Measurements from ENCODE around the gene CDH5. TPM values are rescaled to one million over a fixed set of nuclear protein-coding genes. Genes with fewer than 3 reads are reported as not detected.

Gene CDH5
- total RNA-seq, 5 donors from 2014 or later (not counting 1 experiment from before 2014, with no cell fraction given): 0.10 to 0.20 TPM; not detected in 3

- H3K36me3 Mint-ChIP-seq: no peaks in the 10 kb centered on the region
- no peak overlapping the region for H3K4me3 Mint-ChIP-seq
- ATAC-seq (replicated peaks in 1 of 4) (no peak), DNase-seq (no peak)
- Histone ChIP-seq H3K9me3 (no peaks in the 10 kb centered on the region), H3K27ac (ENCODE audit: low read length) (no peak overlapping the region), H3K4me1 (ENCODE audit: control insufficient read depth in 1 of 2, extremely low read depth in 1 of 2, insufficient read depth in 2 of 2, low read length in 2 of 2) (no peaks in the 10 kb centered on the region), H3K36me3 (ENCODE audit: control insufficient read depth in 2 of 2, extremely low read depth in 1 of 2, insufficient read depth in 1 of 2, low read length in 1 of 2) (no peaks in the 10 kb centered on the region), H3K27me3 (replicated peaks in 1 of 2; ENCODE audit: control insufficient read depth in 2 of 2, extremely low read depth in 1 of 2, insufficient read depth in 2 of 2, low read length in 1 of 2) (peaks cover 0 to 25% of the 10 kb centered on the region in 2 experiments), H3K4me3 (ENCODE audit: control insufficient read depth in 1 of 2, extremely low read depth in 1 of 2, low read length in 1 of 2) (no peak overlapping the region)
- CTCF ChIA-PET: interaction anchor here in 1 of 2 donors (0.6 kb wide), 1 partner anchor 195 kb away, joined by 3 read pairs; no protein-coding TSS in a partner anchor
- POLR2A ChIA-PET: no interaction called here
- H3K9me3 Mint-ChIP-seq: no peaks in the 10 kb centered on the region
- H3K27ac Mint-ChIP-seq: no peak overlapping the region
- H3K4me1 Mint-ChIP-seq: peaks cover 0 to 3% (median 0%) of the 10 kb centered on the region in 3 donors
- WGBS (ENCODE audit: insufficient coverage): 94% methylated on average over 4 of the region's 5 CpGs
- H3K27me3 Mint-ChIP-seq: peaks cover 4 to 10% of the 10 kb centered on the region in 2 donors
Measured at GRCh38 chr16:66373667-66374066, 7.2 kb downstream of the CDH5 start.

GRCh38 chr16:66374176-66374575 is 7.7 kb downstream of the CDH5 start:
- Mint-ChIP-seq H3K27ac (no peak overlapping the region), H3K4me3 (no peak overlapping the region), H3K4me1 (no peaks in the 10 kb centered on the region), H3K36me3 (no peaks in the 10 kb centered on the region), H3K9me3 (no peaks in the 10 kb centered on the region), H3K27me3 (peaks cover 4 to 10% of the 10 kb centered on the region in 2 donors)
- CTCF ChIA-PET: interaction anchor here in 1 of 2 donors (0.6 kb wide), 1 partner anchor 195 kb away, joined by 3 read pairs; no protein-coding TSS in a partner anchor
- POLR2A ChIA-PET: no interaction called here
- no peak for DNase-seq
- H3K4me3 ChIP-seq (ENCODE audit: control insufficient read depth in 1 of 2, extremely low read depth in 1 of 2, low read length in 1 of 2): no peak overlapping the region
- peaks cover 0 to 23% of the 10 kb centered on the region in 2 experiments for H3K27me3 ChIP-seq (replicated peaks in 1 of 2; ENCODE audit: control insufficient read depth in 2 of 2, extremely low read depth in 1 of 2, insufficient read depth in 2 of 2, low read length in 1 of 2)
- no peaks in the 10 kb centered on the region for H3K36me3 ChIP-seq (ENCODE audit: control insufficient read depth in 2 of 2, extremely low read depth in 1 of 2, insufficient read depth in 1 of 2, low read length in 1 of 2)
- no peak overlapping the region for H3K27ac ChIP-seq (ENCODE audit: low read length)
- no peak for ATAC-seq (replicated peaks in 1 of 4)
- 90% methylated on average over 2 of the region's 7 CpGs for WGBS (ENCODE audit: insufficient coverage)
- H3K4me1 ChIP-seq (ENCODE audit: control insufficient read depth in 1 of 2, extremely low read depth in 1 of 2, insufficient read depth in 2 of 2, low read length in 2 of 2): no peaks in the 10 kb centered on the region
- no peaks in the 10 kb centered on the region for H3K9me3 ChIP-seq

GRCh38 chr16:66375451-66375850 is 9.0 kb downstream of the CDH5 start:
- Mint-ChIP-seq H3K4me3 (no peak overlapping the region), H3K36me3 (no peaks in the 10 kb centered on the region), H3K9me3 (peaks cover 0 to 4% (median 3%) of the 10 kb centered on the region in 3 donors), H3K27me3 (peaks cover 1 to 9% of the 10 kb centered on the region in 2 donors), H3K4me1 (no peaks in the 10 kb centered on the region), H3K27ac (no peak overlapping the region)
- Histone ChIP-seq H3K9me3 (no peaks in the 10 kb centered on the region), H3K4me3 (ENCODE audit: control insufficient read depth in 1 of 2, extremely low read depth in 1 of 2, low read length in 1 of 2) (no peak overlapping the region), H3K27me3 (replicated peaks in 1 of 2; ENCODE audit: control insufficient read depth in 2 of 2, extremely low read depth in 1 of 2, insufficient read depth in 2 of 2, low read length in 1 of 2) (peaks cover 0 to 23% of the 10 kb centered on the region in 2 experiments), H3K27ac (ENCODE audit: low read length) (no peak overlapping the region), H3K4me1 (ENCODE audit: control insufficient read depth in 1 of 2, extremely low read depth in 1 of 2, insufficient read depth in 2 of 2, low read length in 2 of 2) (no peaks in the 10 kb centered on the region), H3K36me3 (ENCODE audit: control insufficient read depth in 2 of 2, extremely low read depth in 1 of 2, insufficient read depth in 1 of 2, low read length in 1 of 2) (no peaks in the 10 kb centered on the region)
- WGBS (ENCODE audit: insufficient coverage): 70% methylated on average over 2 of the region's 9 CpGs
- DNase-seq: no peak
- ChIA-PET POLR2A (no interaction called here), CTCF (interaction anchor here in 1 of 2 donors (0.5 kb wide), 1 partner anchor 9 kb away, joined by 7 read pairs; no protein-coding TSS in a partner anchor)
- no peak for ATAC-seq (replicated peaks in 1 of 4)

GRCh38 chr16:66376114-66376513 is 9.6 kb downstream of the CDH5 start:
- CTCF ChIA-PET: no interaction called here
- H3K9me3 Mint-ChIP-seq: peaks cover 0 to 6% (median 5%) of the 10 kb centered on the region in 3 donors
- POLR2A ChIA-PET: no interaction called here
- ATAC-seq (replicated peaks in 1 of 4) (no peak), DNase-seq (no peak)
- no peak overlapping the region for H3K4me3 ChIP-seq (ENCODE audit: control insufficient read depth in 1 of 2, extremely low read depth in 1 of 2, low read length in 1 of 2)
- no peaks in the 10 kb centered on the region for H3K36me3 ChIP-seq (ENCODE audit: control insufficient read depth in 2 of 2, extremely low read depth in 1 of 2, insufficient read depth in 1 of 2, low read length in 1 of 2)
- H3K27me3 Mint-ChIP-seq: peaks cover 0 to 6% of the 10 kb centered on the region in 2 donors
- no CpG with 5 or more reads among the region's 6 CpGs for WGBS (ENCODE audit: insufficient coverage)
- H3K36me3 Mint-ChIP-seq: no peaks in the 10 kb centered on the region
- H3K4me1 ChIP-seq (ENCODE audit: control insufficient read depth in 1 of 2, extremely low read depth in 1 of 2, insufficient read depth in 2 of 2, low read length in 2 of 2): no peaks in the 10 kb centered on the region
- peaks cover 0 to 18% of the 10 kb centered on the region in 2 experiments for H3K27me3 ChIP-seq (replicated peaks in 1 of 2; ENCODE audit: control insufficient read depth in 2 of 2, extremely low read depth in 1 of 2, insufficient read depth in 2 of 2, low read length in 1 of 2)
- H3K27ac ChIP-seq (ENCODE audit: low read length): no peak overlapping the region
- no peak overlapping the region for H3K4me3 Mint-ChIP-seq
- no peak overlapping the region for H3K27ac Mint-ChIP-seq
- no peaks in the 10 kb centered on the region for H3K4me1 Mint-ChIP-seq
- H3K9me3 ChIP-seq: no peaks in the 10 kb centered on the region

GRCh38 chr16:66376577-66377305 is 10.2 kb downstream of the CDH5 start:
- Histone ChIP-seq H3K36me3 (ENCODE audit: control insufficient read depth in 2 of 2, extremely low read depth in 1 of 2, insufficient read depth in 1 of 2, low read length in 1 of 2) (no peaks in the 10 kb centered on the region), H3K9me3 (no peaks in the 10 kb centered on the region)

GRCh38 chr16:66377324-66377723 is 10.8 kb downstream of the CDH5 start:
- H3K4me1 Mint-ChIP-seq: no peaks in the 10 kb centered on the region
- H3K36me3 Mint-ChIP-seq: no peaks in the 10 kb centered on the region
- Histone ChIP-seq H3K9me3 (no peaks in the 10 kb centered on the region), H3K4me1 (ENCODE audit: control insufficient read depth in 1 of 2, extremely low read depth in 1 of 2, insufficient read depth in 2 of 2, low read length in 2 of 2) (no peaks in the 10 kb centered on the region), H3K36me3 (ENCODE audit: control insufficient read depth in 2 of 2, extremely low read depth in 1 of 2, insufficient read depth in 1 of 2, low read length in 1 of 2) (no peaks in the 10 kb centered on the region), H3K27ac (ENCODE audit: low read length) (no peak overlapping the region), H3K27me3 (replicated peaks in 1 of 2; ENCODE audit: control insufficient read depth in 2 of 2, extremely low read depth in 1 of 2, insufficient read depth in 2 of 2, low read length in 1 of 2) (peaks cover 0 to 16% of the 10 kb centered on the region in 2 experiments), H3K4me3 (ENCODE audit: control insufficient read depth in 1 of 2, extremely low read depth in 1 of 2, low read length in 1 of 2) (no peak overlapping the region)
- ChIA-PET CTCF (no interaction called here), POLR2A (no interaction called here)
- H3K27me3 Mint-ChIP-seq: peaks cover 0 to 6% of the 10 kb centered on the region in 2 donors
- no peak overlapping the region for H3K27ac Mint-ChIP-seq
- peaks cover 0 to 9% (median 5%) of the 10 kb centered on the region in 3 donors for H3K9me3 Mint-ChIP-seq
- ATAC-seq (replicated peaks in 1 of 4) (no peak), DNase-seq (no peak)
- H3K4me3 Mint-ChIP-seq: no peak overlapping the region
- 62% methylated on average over 3 of the region's 3 CpGs for WGBS (ENCODE audit: insufficient coverage)

More at GRCh38 chr16:66376577-66377305, 10.2 kb downstream of the CDH5 start:
- Histone ChIP-seq H3K27me3 (replicated peaks in 1 of 2; ENCODE audit: control insufficient read depth in 2 of 2, extremely low read depth in 1 of 2, insufficient read depth in 2 of 2, low read length in 1 of 2) (peaks cover 0 to 13% of the 10 kb centered on the region in 2 experiments), H3K4me3 (ENCODE audit: control insufficient read depth in 1 of 2, extremely low read depth in 1 of 2, low read length in 1 of 2) (no peak overlapping the region), H3K27ac (ENCODE audit: low read length) (no peak overlapping the region), H3K4me1 (ENCODE audit: control insufficient read depth in 1 of 2, extremely low read depth in 1 of 2, insufficient read depth in 2 of 2, low read length in 2 of 2) (no peaks in the 10 kb centered on the region)
- H3K27me3 Mint-ChIP-seq: peaks cover 0 to 6% of the 10 kb centered on the region in 2 donors
- DNase-seq (no peak), ATAC-seq (replicated peaks in 1 of 4) (no peak)
- no peaks in the 10 kb centered on the region for H3K36me3 Mint-ChIP-seq
- CTCF ChIA-PET: no interaction called here
- 84% methylated on average over 10 of the region's 10 CpGs for WGBS (ENCODE audit: insufficient coverage)
- H3K9me3 Mint-ChIP-seq: peaks cover 0 to 9% (median 5%) of the 10 kb centered on the region in 3 donors
- no peaks in the 10 kb centered on the region for H3K4me1 Mint-ChIP-seq
- no peak overlapping the region for H3K4me3 Mint-ChIP-seq
- no peak overlapping the region for H3K27ac Mint-ChIP-seq
- POLR2A ChIA-PET: no interaction called here

Data from T-cell (primary cell).